ENCODE results near the gene TSKS. TPM values are rescaled to one million over a fixed set of nuclear protein-coding genes. Genes with fewer than 3 reads are reported as not detected.

Gene TSKS
- total and polyA plus RNA-seq, 2 donors (not counting 3 experiments of a cell fraction or from before 2014, with no cell fraction given) = 0.03 TPM; not detected in 1

- BruUV-seq (replicated peaks) = no TSS peak
Measured at GRCh38 chr19:49744946-49745381, 18.1 kb downstream of the TSKS start.

More at GRCh38 chr19:49744946-49745381, 18.1 kb downstream of the TSKS start:
- Histone ChIP-seq H3K4me3 (replicated peaks in 1 of 3; ENCODE audit: insufficient read depth in 1 of 3, low read depth in 1 of 3, low read length in 3 of 3) (no peak overlapping the region), H3K36me3 (ENCODE audit: control insufficient read depth in 2 of 2, extremely low read depth in 1 of 2, insufficient read depth in 2 of 2, low read length in 2 of 2) (no peaks in the 10 kb centered on the region), H3K79me2 (ENCODE audit: control insufficient read depth, insufficient read depth, low read length) (no peaks in the 10 kb centered on the region), H2AFZ (ENCODE audit: low read depth, low read length) (no peak overlapping the region), H3K9me3 (replicated peaks; ENCODE audit: control insufficient read depth, insufficient read depth, low read length) (no peaks in the 10 kb centered on the region), H3K9ac (replicated peaks; ENCODE audit: extremely low read depth, insufficient read depth, low read length) (no peak overlapping the region), H4K20me1 (replicated peaks; ENCODE audit: control insufficient read depth, extremely low read depth, insufficient read depth, low read length) (no peaks in the 10 kb centered on the region), H3K27ac (ENCODE audit: insufficient read depth, low read depth, low read length) (no peak overlapping the region), H3K4me1 (ENCODE audit: control insufficient read depth, extremely low read depth, insufficient read depth, low read length) (no peaks in the 10 kb centered on the region), H3K27me3 (ENCODE audit: control insufficient read depth in 2 of 2, insufficient read depth in 2 of 2, low read length in 2 of 2) (no peaks in the 10 kb centered on the region), H3K9me1 (replicated peaks; ENCODE audit: control insufficient read depth, extremely low read depth, insufficient read depth, low read length) (no peaks in the 10 kb centered on the region), H3K4me2 (ENCODE audit: insufficient read depth, low read length) (no peak overlapping the region)
- ChIA-PET POLR2A (no interaction called here), CTCF (interaction anchor here (1.5 kb wide), 1 partner anchor 27 kb away, joined by 4 read pairs; no protein-coding TSS in a partner anchor)
- no peak for TF ChIP-seq JUN (IDR thresholded peaks at IDR 0.05; ENCODE audit: borderline replicate concordance, insufficient read depth, insufficient read length, low read depth)
- TF ChIP-seq GATA2 (IDR thresholded peaks at IDR 0.05; ENCODE audit: insufficient read depth, insufficient read length, low read depth, low read length) = no peak
- no peak for TF ChIP-seq MAX (IDR thresholded peaks at IDR 0.05; ENCODE audit: insufficient read depth, insufficient read length)
- TF ChIP-seq EZH2 (IDR thresholded peaks at IDR 0.05; ENCODE audit: borderline replicate concordance, low read depth, low read length, severe bottlenecking) = no peak
- TF ChIP-seq CTCF (IDR thresholded peaks at IDR 0.05; ENCODE audit: extremely low read depth in 1 of 2, insufficient read depth in 1 of 2, low read depth in 1 of 2, low read length in 2 of 2) = no peak
- no peak for TF ChIP-seq MYC (IDR thresholded peaks at IDR 0.05; ENCODE audit: low read depth, low read length)
- TF ChIP-seq FOS (IDR thresholded peaks at IDR 0.05; ENCODE audit: borderline replicate concordance, insufficient read depth, low read length) = no peak
- TF ChIP-seq POLR2A (IDR thresholded peaks at IDR 0.05; ENCODE audit: low read depth, low read length) = no peak
- no peak for TF ChIP-seq POLR2AphosphoS5 (IDR thresholded peaks at IDR 0.05; ENCODE audit: insufficient read depth, low read depth, low read length)
- FAIRE-seq = no peak
- intact Hi-C loops (cut with micrococcal nuclease) (no loop called here), dilution Hi-C loops (cut with MboI; ENCODE audit: extremely low pct_ligation_motif_present, low sequenced_read_pairs) (no loop called here)
- DNase-seq (ENCODE audit: low read depth, low spot score) = no peak

Measured in endothelial cell of umbilical vein (primary cell).